NCI-H1694 (cell line): ENCODE measurements around the gene HELZ2.

Experiments used
- DNase-seq: peaks from one replicate; lab custom pipeline; 2025; lab: John Stamatoyannopoulos, UW

The HELZ2 gene

DNA sequence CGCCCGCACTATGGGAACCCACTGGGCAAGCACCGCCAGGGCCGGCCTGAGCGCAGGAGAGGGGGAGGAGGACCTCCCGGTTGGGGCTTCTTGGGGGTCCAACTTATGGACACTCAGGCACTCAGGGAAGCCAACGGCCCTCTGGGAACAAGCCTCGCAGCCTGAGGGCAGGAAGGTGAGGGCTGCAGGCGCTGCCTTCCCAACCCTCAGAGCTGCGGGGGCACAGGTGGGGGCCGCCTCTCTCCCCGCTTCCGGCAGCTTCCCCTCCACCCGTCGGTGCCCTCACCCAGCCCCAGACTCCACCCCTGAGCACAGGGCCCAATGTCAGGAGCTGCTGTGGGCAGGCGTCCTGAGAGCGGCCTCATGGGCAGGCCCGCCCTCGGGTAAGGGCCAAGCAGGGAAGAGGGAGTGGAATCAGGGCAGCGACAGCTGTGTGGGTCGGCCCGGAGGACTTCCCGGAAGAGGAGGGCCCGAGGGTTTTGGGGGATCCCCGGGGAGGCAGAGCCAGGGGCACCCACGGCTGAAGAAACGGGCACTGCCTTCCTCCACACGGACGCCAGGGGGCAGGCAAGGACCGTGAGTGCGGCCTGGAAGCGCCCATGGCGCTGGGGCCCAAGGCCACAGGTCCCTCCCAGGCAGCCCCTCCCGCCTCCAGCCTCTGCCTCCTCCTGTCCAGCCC, 36.4 kb downstream of the HELZ2 start:
- DNase-seq = peak; percentile 63

DNA sequence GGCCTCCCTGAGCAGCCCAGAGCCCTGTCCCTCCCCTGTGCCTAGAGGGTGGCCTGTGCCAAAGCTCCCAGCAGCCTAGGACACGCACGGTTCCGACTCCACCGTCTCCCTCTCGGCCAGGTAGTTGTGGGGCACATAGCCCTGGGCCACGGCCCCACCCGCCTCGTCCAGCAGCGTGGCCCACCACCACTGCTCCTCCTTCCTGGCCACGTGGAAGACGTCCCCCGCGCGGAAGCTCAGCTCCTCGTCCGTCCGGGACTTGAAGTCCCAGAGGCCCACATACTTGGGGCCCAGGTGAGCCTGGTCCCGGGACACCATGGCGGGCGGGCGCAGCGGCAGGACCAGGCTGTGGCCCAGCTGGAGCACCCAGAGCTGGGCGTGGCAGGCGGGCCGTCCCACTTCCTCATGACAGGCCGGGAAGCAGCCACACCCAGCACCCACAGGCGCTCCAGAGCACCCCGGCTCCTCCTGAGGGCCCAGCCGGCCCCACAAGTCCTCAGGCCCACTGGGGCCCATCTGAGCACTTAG, 37.0 kb downstream of the HELZ2 start, which contains the start of gene PTK6:
Gene PTK6, minus strand, starts transcription at position 380 of the 528 bp plus-strand sequence. Its CDS starts 62 bp downstream, at position 318.
- DNase-seq = no peak

DNA sequence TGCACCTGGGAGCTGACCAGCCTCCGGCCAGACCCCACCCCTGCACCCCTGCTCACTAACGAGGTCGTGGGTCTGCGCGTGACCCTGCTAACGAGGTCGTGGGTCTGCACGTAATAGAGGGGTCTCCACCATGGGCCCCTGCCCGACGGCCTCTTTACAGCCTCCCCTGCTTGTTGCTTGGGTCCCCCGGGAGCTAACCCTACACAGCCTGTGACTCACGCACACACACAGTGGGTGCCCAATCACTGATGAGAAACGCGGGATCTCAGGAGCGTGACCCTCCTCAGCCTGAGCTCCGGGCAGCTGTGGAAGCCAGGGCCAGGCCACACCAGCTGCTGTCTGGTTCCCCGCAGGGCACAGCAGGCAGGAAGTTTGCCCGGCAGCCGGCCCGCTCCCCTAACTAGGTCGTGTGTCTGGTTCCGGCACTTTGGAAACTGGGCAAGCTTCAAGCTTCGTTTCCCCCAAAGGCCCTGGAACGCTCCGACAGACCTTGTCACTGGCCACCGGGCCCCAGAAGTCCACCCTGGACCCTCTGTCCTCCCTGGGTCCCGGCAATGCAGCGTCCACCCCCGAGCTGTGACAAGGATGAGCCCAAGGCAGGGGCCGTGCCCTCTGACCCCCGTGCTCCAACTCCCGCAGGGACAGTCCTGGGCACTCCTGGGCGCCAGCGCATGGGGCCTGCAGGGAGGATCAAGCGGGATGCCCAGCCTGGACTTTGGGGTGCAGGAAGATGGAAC, 37.6 kb downstream of the HELZ2 start:
- DNase-seq = no peak

DNA sequence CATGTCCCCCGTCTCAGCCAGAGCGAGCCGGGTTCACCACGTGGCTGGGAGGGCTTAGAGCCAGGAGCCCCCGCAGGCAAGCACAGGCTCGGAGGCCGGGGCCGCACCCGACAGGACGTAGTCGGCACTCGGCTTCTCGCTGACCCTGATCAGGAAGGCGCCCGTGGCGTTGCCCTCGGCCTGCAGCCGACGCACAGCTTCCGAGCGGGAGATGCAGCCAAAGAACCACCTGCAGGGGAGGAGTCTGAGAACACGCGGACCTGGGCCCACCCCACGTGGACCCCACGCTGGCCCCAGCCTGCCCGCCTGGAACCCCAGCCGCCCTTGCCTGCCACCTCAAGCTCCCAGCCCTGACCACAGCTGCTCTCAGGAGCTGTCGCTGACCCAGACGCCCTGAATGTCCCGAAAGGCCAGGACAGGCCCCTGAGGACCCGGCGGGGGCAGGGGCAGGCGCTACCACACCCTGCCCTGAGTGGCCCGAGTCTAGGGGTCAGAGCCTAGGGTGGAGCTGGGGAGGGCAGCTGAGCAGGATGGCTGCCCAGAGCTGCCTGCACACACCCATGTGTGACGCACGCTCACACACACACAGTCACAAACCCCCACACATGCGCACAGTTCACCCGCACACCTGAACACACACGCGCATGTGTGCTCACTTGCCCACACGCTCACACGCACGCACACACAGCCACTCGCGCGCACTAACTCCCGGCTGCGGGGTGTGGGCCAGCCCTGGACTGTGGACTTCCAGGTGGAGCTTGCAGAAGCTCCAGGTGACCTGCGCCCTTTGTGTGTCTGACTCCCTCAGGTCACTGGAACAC, 39.0 kb downstream of the HELZ2 start:
- DNase-seq = no peak

DNA sequence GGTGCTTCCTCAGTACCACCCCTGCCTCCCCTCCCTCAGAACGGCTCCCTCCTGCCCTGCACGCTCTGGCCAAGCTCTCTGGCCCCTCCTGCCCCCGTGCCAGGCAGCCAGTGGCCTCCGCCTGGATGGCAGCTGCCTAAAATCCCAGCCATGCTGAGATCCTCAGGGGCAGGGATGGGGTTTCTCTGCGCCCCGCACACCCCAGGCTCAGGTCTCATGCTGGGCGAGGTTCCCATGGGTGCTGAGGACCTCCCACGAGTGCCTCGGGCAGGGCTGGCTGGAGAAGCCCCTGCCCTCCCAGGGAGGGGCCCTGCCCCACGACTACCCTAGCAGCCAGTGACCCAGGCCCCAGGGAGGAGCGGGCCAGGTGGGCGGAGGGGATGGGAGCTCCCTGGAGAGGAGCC, 39.6 kb downstream of the HELZ2 start:
- no peak for DNase-seq

DNA sequence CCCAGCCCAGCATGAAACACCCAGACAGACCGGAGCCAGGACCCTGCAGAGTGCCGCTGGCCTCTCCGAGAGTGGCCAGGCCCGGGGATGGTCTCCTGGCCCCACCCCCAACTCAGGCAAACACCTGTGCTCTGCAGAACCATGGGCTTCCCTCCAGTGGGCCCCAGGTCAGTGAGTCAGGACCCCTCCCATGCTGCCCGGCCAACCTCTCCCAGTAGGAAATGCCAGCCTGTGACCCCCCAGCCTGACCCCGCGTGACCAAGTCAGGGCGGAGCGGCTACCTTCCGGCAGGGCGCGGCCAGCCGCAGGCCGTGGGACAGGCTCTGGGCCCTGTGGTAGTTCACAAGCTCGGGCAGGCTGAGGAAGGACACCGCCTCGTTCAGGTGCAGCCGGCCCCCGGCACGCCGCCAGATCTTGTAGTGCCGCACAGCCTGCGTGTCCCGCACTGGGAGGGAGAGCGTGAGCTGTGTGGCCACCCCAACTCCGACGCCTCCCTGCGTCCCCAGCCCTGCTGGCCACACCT, 40.1 kb downstream of the HELZ2 start:
- DNase-seq = no peak

DNA sequence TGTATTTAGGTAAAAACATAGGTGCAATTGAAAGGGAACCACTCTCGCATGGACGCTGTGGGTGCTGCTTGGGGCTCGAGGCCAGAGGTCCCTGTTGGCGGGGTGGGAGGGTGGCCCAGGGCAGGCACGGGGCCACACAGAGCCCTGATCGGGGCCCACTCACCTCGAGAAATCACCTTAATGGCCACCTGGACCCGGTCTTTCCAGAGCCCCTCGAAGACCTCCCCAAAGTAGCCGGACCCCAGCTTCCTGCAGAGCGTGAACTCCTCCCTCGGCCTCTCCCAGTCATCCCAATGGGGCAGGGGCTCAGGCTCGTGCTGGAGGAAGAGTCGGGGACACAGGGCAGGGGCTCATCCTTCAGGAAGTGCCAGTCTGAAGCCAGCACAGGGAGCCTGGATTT, 40.7 kb downstream of the HELZ2 start:
- DNase-seq = no peak

DNA sequence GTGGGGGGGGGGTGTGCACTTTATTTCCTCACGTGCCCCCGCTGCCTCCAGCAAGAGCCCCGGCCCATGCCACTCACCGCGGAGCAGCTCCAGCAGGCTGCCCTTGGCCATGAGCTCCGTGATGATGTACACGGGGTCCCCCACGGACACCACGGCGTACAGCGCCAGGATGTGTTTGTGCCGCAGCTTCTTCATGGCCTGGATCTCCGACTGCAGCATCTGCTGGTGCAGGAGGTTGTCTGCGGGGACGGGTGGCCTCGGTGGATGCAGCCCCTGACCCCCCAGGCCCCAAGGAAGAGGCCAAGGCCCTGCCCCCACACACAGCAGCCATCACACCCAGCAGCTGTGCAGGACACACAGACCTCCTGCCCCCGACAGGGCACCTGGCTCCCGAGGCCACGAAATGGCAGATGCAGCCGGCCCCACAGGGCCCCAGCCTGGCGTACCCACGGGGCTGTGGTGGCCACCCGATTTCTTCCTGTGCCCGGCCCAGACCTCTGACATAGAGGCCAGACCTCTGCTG, 41.5 kb downstream of the HELZ2 start:
- no peak for DNase-seq

DNA sequence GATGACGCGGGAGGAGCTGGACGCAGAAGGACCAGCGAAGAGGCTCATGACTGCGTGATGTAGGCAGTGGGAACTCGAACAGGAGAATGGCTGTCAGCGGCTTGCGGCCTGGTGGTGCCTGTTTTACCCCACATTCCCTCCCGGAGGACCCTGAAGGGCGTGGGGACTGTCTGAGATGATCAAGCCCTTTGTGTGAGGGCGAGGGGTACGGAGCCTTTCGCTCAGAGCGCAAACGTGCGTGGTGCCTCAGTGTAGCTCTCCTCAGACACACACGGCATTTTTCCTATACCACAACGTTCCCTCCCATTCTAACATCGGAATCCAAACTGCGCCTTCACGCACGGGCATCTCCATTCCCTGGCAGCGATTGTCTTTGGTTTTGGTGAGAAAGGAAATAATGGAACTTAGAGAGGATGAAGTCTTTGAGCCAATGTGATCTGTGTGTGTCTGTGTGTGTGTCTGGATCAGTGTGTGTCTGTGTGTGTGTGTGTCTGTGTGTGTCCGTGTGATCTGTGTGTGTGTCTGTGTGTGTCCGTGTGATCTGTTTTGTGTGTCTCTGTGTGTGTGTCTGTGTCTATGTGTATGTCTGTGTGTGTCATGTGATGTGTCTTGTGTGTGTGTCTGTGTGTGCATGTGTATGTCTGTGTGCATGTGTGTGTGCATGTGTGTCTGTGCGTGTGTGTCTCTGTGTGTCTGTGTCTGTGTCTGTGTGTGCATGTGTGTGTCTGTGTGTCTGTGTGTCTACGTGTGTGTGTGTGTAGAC, 42.2 kb downstream of the HELZ2 start:
- DNase-seq = no peak

DNA sequence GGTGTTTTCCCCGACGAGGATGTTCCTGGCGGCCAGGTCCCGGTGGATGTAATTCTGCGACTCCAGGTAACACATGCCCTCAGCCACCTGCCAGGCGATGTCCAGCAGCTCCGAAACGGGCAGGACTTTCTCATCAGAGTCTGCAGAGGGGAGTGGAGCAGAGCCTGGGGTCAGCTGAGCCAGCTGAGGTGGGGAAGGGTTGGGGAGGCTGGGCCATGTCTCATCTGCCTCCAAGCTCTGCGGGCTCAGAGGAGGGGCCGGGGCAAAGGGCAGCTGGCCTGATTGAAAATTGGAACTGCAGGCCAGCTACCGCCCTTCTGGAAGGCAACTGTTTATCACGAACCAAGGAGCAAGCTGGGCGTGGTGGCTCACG, 43.3 kb downstream of the HELZ2 start:
- no peak for DNase-seq

DNA sequence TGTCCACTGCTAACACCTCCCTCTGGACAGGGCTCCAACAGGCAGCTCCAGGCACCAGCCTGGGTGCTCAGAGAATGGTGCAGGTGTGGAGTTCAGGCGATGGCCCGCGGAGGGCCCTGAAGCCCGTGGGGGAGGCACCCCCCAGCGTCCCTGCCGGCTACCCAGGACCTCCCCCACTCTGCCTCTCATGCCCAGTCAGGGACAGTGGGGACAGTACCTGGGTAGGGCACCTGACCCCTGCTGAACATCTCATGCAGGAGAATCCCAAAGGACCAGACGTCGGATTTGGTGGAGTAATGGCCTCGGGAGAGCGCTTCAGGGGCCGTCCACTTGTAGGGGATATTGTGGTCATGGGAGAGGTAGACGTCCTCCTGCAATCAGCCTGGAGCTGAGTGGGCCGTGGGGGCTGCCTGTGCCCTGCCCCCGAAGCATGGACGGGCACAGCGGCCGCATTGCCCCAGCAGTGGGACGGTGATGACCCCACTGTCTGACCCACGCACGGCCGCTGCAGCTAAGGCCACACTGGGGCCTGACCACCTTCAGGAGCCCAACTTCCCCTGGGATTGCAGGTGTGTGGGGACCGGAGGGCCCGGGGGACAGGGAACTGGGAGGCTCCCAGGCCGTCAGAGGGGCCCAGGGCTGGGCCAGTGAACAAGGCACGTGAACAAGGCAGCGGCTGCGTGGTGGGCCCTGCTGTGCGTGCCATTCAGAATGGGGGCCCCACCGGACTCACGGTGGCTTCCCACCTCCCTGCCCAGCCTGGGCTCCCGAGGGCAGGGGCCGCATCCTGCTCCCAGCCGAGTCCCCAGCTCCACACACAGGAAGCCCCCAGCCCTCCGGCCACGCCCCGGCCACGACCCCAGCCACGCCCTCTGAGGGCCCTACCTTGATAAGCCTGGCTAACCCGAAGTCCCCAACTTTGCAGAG, 43.9 kb downstream of the HELZ2 start:
- no peak for DNase-seq

DNA sequence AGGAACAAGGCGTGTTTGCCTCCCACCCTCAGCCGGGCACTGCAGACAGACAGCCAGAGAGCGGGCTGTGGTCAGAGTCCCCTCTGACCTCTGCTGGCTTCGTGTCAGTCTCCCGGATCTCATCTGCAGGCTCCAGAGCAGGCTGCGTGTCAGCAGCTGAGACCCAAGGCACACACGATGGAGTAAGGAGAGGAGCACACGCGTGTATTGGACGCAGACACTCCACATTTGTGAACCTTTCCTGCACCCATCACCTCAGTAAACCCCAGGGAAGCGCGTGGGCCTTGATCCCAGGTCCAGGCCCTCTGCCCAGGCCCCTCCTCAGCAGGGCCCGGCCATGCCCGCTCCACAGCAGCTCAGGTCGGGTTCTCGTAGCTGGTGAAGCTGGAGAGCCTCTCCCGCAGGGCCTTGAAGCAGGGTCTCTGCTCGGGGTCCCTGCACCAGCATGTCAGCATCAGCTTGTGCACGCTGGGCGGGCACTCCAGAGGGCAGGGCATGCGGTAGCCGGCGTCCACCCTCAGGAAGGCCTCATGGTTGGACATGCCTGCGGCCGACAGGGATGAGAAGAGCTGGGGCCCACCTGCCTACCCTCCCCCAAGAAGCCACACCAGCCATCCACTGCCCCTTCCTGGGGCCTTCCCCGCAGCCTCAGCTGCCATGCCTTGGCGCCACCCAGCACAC, 44.7 kb downstream of the HELZ2 start:
- no peak for DNase-seq

DNA sequence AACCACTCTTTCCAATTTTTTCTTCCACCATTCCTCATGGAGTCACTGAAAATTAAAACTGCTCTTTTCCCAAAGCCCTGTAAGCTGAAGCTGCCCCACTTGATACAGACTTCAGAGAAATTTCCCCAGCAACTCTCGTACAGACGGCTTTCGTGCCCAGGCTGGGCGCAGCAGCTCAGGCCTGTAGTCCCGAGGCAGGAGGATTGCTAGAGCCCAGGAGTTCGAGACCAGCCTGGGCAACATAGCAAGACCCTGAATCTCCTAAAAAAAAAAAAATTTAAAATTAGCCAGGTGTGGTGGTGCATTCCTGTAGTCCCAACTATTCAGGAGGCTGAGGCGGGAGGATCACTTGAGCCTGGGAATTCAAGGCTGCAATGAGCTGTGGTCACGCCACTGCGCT, 46.9 kb downstream of the HELZ2 start:
- DNase-seq = no peak

DNA sequence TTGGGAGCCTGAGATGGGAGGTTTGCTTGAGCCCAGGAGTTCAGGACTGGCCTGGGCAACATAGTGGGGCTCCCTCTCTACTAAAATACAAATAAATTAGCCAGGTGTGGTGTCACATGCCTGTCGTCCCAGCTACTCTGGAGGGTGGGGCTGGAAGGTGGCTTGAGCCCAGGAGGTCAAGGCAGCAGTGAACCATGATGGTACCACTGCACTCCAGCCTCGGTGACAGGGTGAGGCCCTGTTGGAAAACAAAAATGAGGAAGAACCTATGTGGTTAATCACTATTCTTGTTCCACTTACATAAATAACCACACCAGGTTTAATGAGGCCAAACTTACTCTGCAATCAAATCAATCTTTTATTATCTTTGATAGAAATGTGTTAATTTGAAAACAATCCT, 48.1 kb downstream of the HELZ2 start:
- no peak for DNase-seq

DNA sequence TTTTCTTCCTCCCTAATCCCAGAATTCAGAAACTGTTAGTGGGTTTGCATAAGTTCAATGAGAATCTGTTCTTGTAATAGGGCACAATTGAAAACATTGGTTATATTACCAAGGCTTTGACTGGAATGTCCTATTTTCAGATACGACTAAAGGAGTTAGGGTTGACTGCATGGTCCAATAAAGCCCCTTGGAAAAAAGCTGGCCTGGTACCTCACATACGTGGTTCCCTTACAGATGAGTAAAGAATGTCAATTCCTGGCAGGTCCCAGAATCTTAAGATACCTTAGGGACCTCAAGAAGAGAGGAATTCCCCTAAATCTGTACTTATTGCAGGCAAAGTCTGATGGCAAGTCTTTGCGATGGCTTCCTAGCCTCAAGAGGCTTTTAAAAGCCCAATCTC, 48.9 kb downstream of the HELZ2 start:
- no peak for DNase-seq
